H1 (cell line): ENCODE data around the gene GSTM2. TPM values are rescaled to one million over a fixed set of nuclear protein-coding genes. Genes with fewer than 3 reads are reported as not detected.
A peak's percentile ranks its signal among the peaks of the same experiment; 100 is the strongest.

Experiments
- CTCF ChIA-PET: fragments of 300-600 bp; sonication (Branson Sonifier 250); formaldehyde crosslinking; loops from one replicate; lab custom pipeline; 2021; ENCODE audit not compliant: partially characterized antibody; lab: Charles Lee
- POLR2A ChIA-PET: fragments of 300-600 bp; sonication (Branson Sonifier 250); formaldehyde crosslinking; loops from one replicate; lab custom pipeline; 2021; ENCODE audit warnings: inconsistent platforms; ENCODE audit not compliant: partially characterized antibody; lab: Charles Lee
- DNase-seq, 2 experiments: peaks; one replicate each; pipeline versions ENCODE4 v3.0.0 to v3.0.0-alpha.2; 2010 to 2022; ENCODE audit warnings: low spot score in 2 of 2, low read depth in 1 of 2, mixed read lengths in 1 of 2
- FAIRE-seq: peaks from 2 replicates; lab custom pipeline; 2011; peaks lifted over from hg19 to GRCh38; lab: Jason Lieb, UNC
- H2AFZ ChIP-seq: 2 replicates; pipeline ENCODE4 v1.8.1; 2012; ENCODE audit warnings: low read length, inconsistent platforms
- H2AK5ac ChIP-seq: 2 replicates; pipeline ENCODE4 v1.6.1; 2013; ENCODE audit warnings: low read depth, low read length
- H2BK120ac ChIP-seq: replicated peaks from 2 replicates; pipeline ENCODE3; 2013; ENCODE audit warnings: low read depth, low read length, inconsistent platforms
- H2BK12ac ChIP-seq: 2 replicates; pipeline ENCODE4 v1.6.1; 2013; ENCODE audit warnings: low read depth, low read length
- H2BK15ac ChIP-seq: 2 replicates; pipeline ENCODE4 v1.6.1; 2013; ENCODE audit warnings: low read length
- H2BK20ac ChIP-seq: 2 replicates; pipeline ENCODE4 v1.6.1; 2013; ENCODE audit warnings: low read length
- H2BK5ac ChIP-seq: 2 replicates; pipeline ENCODE4 v1.6.1; 2013; ENCODE audit warnings: low read depth, low read length
- H3K14ac ChIP-seq: 2 replicates; pipeline ENCODE4 v1.6.1; 2013; ENCODE audit warnings: inconsistent platforms; ENCODE audit not compliant: insufficient read length
- H3K18ac ChIP-seq: 2 replicates; pipeline ENCODE4 v1.6.1; 2013; ENCODE audit warnings: low read length; ENCODE audit errors: extremely low read depth
- H3K23ac ChIP-seq: 2 replicates; pipeline ENCODE4 v1.6.1; 2013; ENCODE audit warnings: inconsistent platforms; ENCODE audit not compliant: insufficient read length
- H3K23me2 ChIP-seq: 2 replicates; pipeline ENCODE4 v1.6.1; 2013; ENCODE audit warnings: low read depth, low read length
- H3K27ac ChIP-seq: 2 replicates; pipeline ENCODE4 v1.6.1; 2011; ENCODE audit warnings: low read depth, low read length, inconsistent platforms
- H3K27me3 ChIP-seq, 4 experiments: replicated peaks in 1 of 4; 1 replicate in 1 of 4; 2 replicates in 3 of 4; pipeline versions ENCODE4 v1.6.1 to v1.8.1; 2011 to 2013; ENCODE audit warnings: low read length in 3 of 4, mild to moderate bottlenecking in 3 of 4, inconsistent platforms in 2 of 4, mixed read lengths in 2 of 4, moderate library complexity in 1 of 4; ENCODE audit not compliant: control insufficient read depth in 3 of 4, insufficient read depth in 3 of 4; ENCODE audit errors: extremely low read depth in 1 of 4
- H3K36me3 ChIP-seq, 4 experiments: 2 replicates each; pipeline versions ENCODE4 v1.6.1 to v1.8.1; 2011 to 2013; ENCODE audit warnings: mild to moderate bottlenecking in 4 of 4, low read length in 3 of 4, moderate library complexity in 2 of 4, control low read depth in 1 of 4, inconsistent platforms in 1 of 4; ENCODE audit not compliant: insufficient read depth in 4 of 4, control insufficient read depth in 2 of 4
- H3K4ac ChIP-seq: replicated peaks from 2 replicates; pipeline ENCODE3; 2013; ENCODE audit warnings: low read length, low read depth, mixed read lengths, inconsistent platforms; ENCODE audit not compliant: insufficient read length
- H3K4me1 ChIP-seq, 4 experiments: replicated peaks in 1 of 4; 1 replicate in 1 of 4; 2 replicates in 3 of 4; pipeline versions ENCODE4 v1.6.1 to v1.8.1; 2011 to 2013; ENCODE audit warnings: low read length in 3 of 4, inconsistent platforms in 2 of 4, mixed read lengths in 1 of 4; ENCODE audit not compliant: insufficient read depth in 4 of 4, control insufficient read depth in 3 of 4
- H3K4me2 ChIP-seq, 2 experiments: 2 replicates each; pipeline versions ENCODE4 v1.6.1 to v1.8.1; 2011 to 2013; ENCODE audit warnings: low read depth in 2 of 2, low read length in 2 of 2, control low read depth in 1 of 2, inconsistent platforms in 1 of 2, mild to moderate bottlenecking in 1 of 2; ENCODE audit not compliant: insufficient read depth in 1 of 2
- H3K4me3 ChIP-seq, 4 experiments: fragments of 200-600, 300-600 bp in 1 of 4; sonication (generic), shearing (Covaris generic), sonication (Bioruptor Twin) in 1 of 4; 2 replicates each; pipeline versions ENCODE4 v1.5.1 to v1.8.1; 2011 to 2016; ENCODE audit warnings: low read length in 4 of 4, low read depth in 3 of 4, control low read depth in 2 of 4, inconsistent platforms in 2 of 4, mild to moderate bottlenecking in 2 of 4, mixed read lengths in 1 of 4, moderate library complexity in 1 of 4; ENCODE audit not compliant: insufficient read depth in 2 of 4; ENCODE audit errors: extremely low read depth in 1 of 4
- H3K56ac ChIP-seq: replicated peaks from 2 replicates; pipeline ENCODE3; 2013; ENCODE audit warnings: low read depth, mild to moderate bottlenecking, mixed read lengths, low read length, inconsistent platforms; ENCODE audit not compliant: insufficient read length
- H3K79me1 ChIP-seq: 2 replicates; pipeline ENCODE4 v1.6.1; 2013; ENCODE audit warnings: low read depth, low read length, control low read depth
- H3K79me2 ChIP-seq, 2 experiments: 2 replicates each; pipeline versions ENCODE4 v1.6.1 to v1.8.1; 2012 to 2013; ENCODE audit warnings: low read length in 2 of 2, mild to moderate bottlenecking in 2 of 2, inconsistent platforms in 1 of 2; ENCODE audit not compliant: insufficient read depth in 2 of 2, control insufficient read depth in 1 of 2
- H3K9ac ChIP-seq, 4 experiments: replicated peaks in 1 of 4; 1 replicate in 1 of 4; 2 replicates in 3 of 4; pipeline versions ENCODE4 v1.6.1 to v1.8.1; 2011 to 2013; ENCODE audit warnings: low read depth in 3 of 4, low read length in 3 of 4, control low read depth in 2 of 4, mild to moderate bottlenecking in 2 of 4, moderate library complexity in 2 of 4, inconsistent platforms in 1 of 4; ENCODE audit errors: extremely low read depth in 1 of 4
- H3K9me3 ChIP-seq, 2 experiments: 2 replicates each; pipeline versions ENCODE4 v1.6.1 to v1.8.1; 2012 to 2013; ENCODE audit warnings: mild to moderate bottlenecking in 2 of 2, moderate library complexity in 2 of 2, control low read depth in 1 of 2, inconsistent platforms in 1 of 2, low read depth in 1 of 2, low read length in 1 of 2, mixed read lengths in 1 of 2; ENCODE audit not compliant: insufficient read depth in 2 of 2
- H4K20me1 ChIP-seq, 2 experiments: replicated peaks in 1 of 2; 2 replicates each; pipeline versions ENCODE3 to v1.8.1; 2011 to 2013; ENCODE audit warnings: inconsistent platforms in 2 of 2, low read length in 2 of 2, mild to moderate bottlenecking in 1 of 2; ENCODE audit not compliant: insufficient read depth in 2 of 2, control insufficient read depth in 1 of 2
- H4K5ac ChIP-seq: 2 replicates; pipeline ENCODE4 v1.6.1; 2013; ENCODE audit warnings: low read length, low read depth, mixed read lengths, inconsistent platforms; ENCODE audit not compliant: insufficient read length
- H4K8ac ChIP-seq: 2 replicates; pipeline ENCODE4 v1.8.0; 2013; ENCODE audit warnings: mild to moderate bottlenecking, moderate library complexity, low read length, inconsistent platforms; ENCODE audit not compliant: insufficient read depth; ENCODE audit errors: extremely low read depth
- H4K91ac ChIP-seq: replicated peaks from 2 replicates; pipeline ENCODE3; 2013; ENCODE audit warnings: low read length, mixed read lengths, inconsistent platforms; ENCODE audit not compliant: insufficient read length
- BCL11A ChIP-seq, 2 experiments: IDR thresholded peaks; one replicate each; pipeline ENCODE4 v1.6.1; 2011; ENCODE audit warnings: low read depth in 2 of 2, low read length in 2 of 2, mild to moderate bottlenecking in 2 of 2
- NANOG ChIP-seq: IDR thresholded peaks from 2 replicates; pipeline ENCODE4 v1.6.1; 2011; ENCODE audit warnings: low read length, low read depth, mild to moderate bottlenecking, inconsistent platforms; ENCODE audit not compliant: insufficient read depth, poor library complexity, severe bottlenecking
- SIN3A ChIP-seq, 2 experiments: IDR thresholded peaks in 1 of 2; conservative IDR thresholded peaks in 1 of 2; 2 replicates each; pipeline ENCODE4 v1.6.1; 2011 to 2012; ENCODE audit warnings: low read length in 2 of 2, improper control_type of control experiment in 1 of 2, low read depth in 1 of 2, mild to moderate bottlenecking in 1 of 2
- SP1 ChIP-seq: IDR thresholded peaks from 2 replicates; pipeline ENCODE4 v1.6.1; 2011; ENCODE audit warnings: low read depth, low read length
- ZNF274 ChIP-seq: IDR thresholded peaks from 2 replicates; pipeline ENCODE4 v1.7.0; 2012; ENCODE audit warnings: low read length, borderline replicate concordance; ENCODE audit errors: extremely low read depth
- WGBS, 2 experiments: shearing (Covaris generic) in 1 of 2; methylation state at CpG; one replicate each; pipeline versions ENCODE4 v1.1.6 to v1.1.7; 2013 to 2015; ENCODE audit warnings: low lambda C conversion rate in 2 of 2, mixed read lengths in 2 of 2, inconsistent platforms in 1 of 2, low coverage in 1 of 2, missing lambda C conversion rate in 1 of 2; ENCODE audit not compliant: insufficient replicate concordance in 2 of 2, insufficient coverage in 1 of 2, insufficient read length in 1 of 2; ENCODE audit errors: extremely low coverage in 1 of 2, missing lambda C conversion rate in 1 of 2; 5-methylcytosine and 5-hydroxymethylcytosine counted together
- polyA plus RNA-seq, 7 experiments: library from polyadenylated mRNA; depleted of rRNA in 3 of 7; stranded (reverse) in 5 of 7; unstranded in 2 of 7; fragments of >200 nt in 5 of 7; fragments of 200-250 nt in 2 of 7; gene quantifications; 1 replicate in 5 of 7; 2 replicates in 1 of 7; 4 replicates in 1 of 7; pipeline versions ENCODE4 v1.2.1 to v1.2.3, GENCODE V29; 2011 to 2013; ENCODE audit warnings: missing spikeins in 2 of 7, mixed read lengths in 2 of 7
- total RNA-seq: library from RNA; stranded (reverse); fragmentation: NEBNext Ultra II Directional; extraction: Animal tissue kit (Norgen Biotek cat#: 25700); gene quantifications from 2 replicates; pipeline ENCODE4 v1.2.1, GENCODE V29; 2021

Gene GSTM2
- total and polyA plus RNA-seq, 2 of the 8 experiments (the other 6 are each of a cell fraction or from before 2014, with no cell fraction given): 9.6 to 23.1 TPM

DNA sequence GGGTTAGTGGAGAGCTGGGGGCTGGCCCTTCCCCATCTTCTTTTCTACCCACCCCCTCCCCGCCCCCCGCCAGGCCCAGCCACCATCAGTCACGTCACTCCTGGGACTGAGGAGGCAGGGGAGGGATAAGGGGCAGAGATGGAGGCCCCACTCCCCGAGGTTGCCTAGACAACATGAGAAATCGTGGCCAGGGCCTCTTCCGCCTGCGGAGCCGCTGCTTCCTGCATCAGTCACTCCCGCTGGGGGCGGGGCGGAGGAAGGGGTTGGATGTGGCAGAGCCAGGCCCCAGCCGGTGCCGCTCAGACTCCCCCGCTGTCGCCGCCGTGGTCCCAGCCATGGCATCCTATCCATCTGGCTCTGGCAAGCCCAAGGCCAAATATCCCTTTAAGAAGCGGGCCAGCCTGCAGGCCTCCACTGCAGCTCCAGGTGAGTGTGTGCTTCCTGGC, 47.0 kb upstream of the GSTM2 start:
- FAIRE-seq (no peak), DNase-seq (peak in 1 of 2 experiments; percentile 89)
- Histone ChIP-seq H3K36me3 (no peaks in the 10 kb centered on the region; a peak in 2 of 8 replicates), H2AFZ (no peak overlapping the region), H3K14ac (no peak overlapping the region), H3K18ac (no peak overlapping the region), H2BK15ac (no peak overlapping the region), H2BK5ac (peak overlapping the region; percentile 86; the same call in 1 of the 2 replicates), H2BK20ac (no peak overlapping the region), H3K4me3 (peak overlapping the region; percentile 69 to 85 (median 78)), H3K4ac (no peak overlapping the region), H4K20me1 (peaks cover 5 to 25% of the 10 kb centered on the region in 2 experiments), H3K9me3 (no peaks in the 10 kb centered on the region), H2BK120ac (no peak overlapping the region), H3K4me1 (peaks cover 4 to 25% (median 12%) of the 10 kb centered on the region in 4 experiments), H4K91ac (no peak overlapping the region), H3K4me2 (peak overlapping the region; percentile 91 to 94), H3K56ac (no peak overlapping the region), H3K27me3 (no peaks in the 10 kb centered on the region), H4K8ac (no peak overlapping the region), H4K5ac (no peak overlapping the region), H3K23ac (no peak overlapping the region), H3K79me1 (peaks cover 17% of the 10 kb centered on the region), H2AK5ac (no peak overlapping the region), H2BK12ac (no peak overlapping the region), H3K79me2 (peaks cover 0 to 37% of the 10 kb centered on the region in 2 experiments; a peak in 2 of 4 replicates), H3K27ac (no peak overlapping the region), H3K9ac (peak overlapping the region in 1 of 4 experiments; percentile 62; a peak in 2 of 7 replicates), H3K23me2 (peaks cover 16% of the 10 kb centered on the region)
- ChIA-PET POLR2A (interaction anchor here (0.8 to 2.5 kb wide), 9 partner anchors 9 to 75 kb away, joined by 3 to 18 read pairs (median 5); partner anchors contain the start of gene GNAI3), CTCF (interaction anchor here (0.7 to 1.7 kb wide), 10 partner anchors 10 to 338 kb away, joined by 3 to 9 read pairs (median 4); partner anchors contain the start of gene PSRC1)
- WGBS, 2 experiments: 4% methylated on average over 17 of the region's 18 CpGs; no CpG with 5 or more reads in 1 of the 2 experiments
- TF ChIP-seq NANOG: no peak
- TF ChIP-seq BCL11A (IDR thresholded peaks at IDR 0.05; ENCODE audit: low read depth in 2 of 2, low read length in 2 of 2): no peak
- TF ChIP-seq ZNF274: no peak
- TF ChIP-seq SIN3A (conservative IDR thresholded peaks at IDR 0.05 in 1 of 2, IDR thresholded peaks at IDR 0.05 in 1 of 2; ENCODE audit: low read depth in 1 of 2, low read length in 2 of 2): peak in 1 of 2 experiments; percentile 83; a peak in 2 of 4 replicates
- 0 out of 2 replicates have a peak, but pooled peaks have one; percentile 26 for TF ChIP-seq SP1
